ENCODE data around the gene SEC14L5.

GRCh38 chr16:4936181-4936990, 21.7 kb upstream of the SEC14L5 start:
- TF ChIP-seq POLR2A (IDR thresholded peaks at IDR 0.05; ENCODE audit: low read length) (no peak), GATA1 (IDR thresholded peaks at IDR 0.05; ENCODE audit: low read depth, low read length) (no peak)
